Activated CD4-positive, alpha-beta T cell treated with anti-CD3 and anti-CD28 coated beads, Interleukin-2, amount 50 U/mL, for 1 hour (primary cell): ENCODE results near the gene ZNF639.

Experiments used
- DNase-seq: peaks from one replicate; pipeline ENCODE4 v3.0.0-alpha.2; 2020

Gene ZNF639

GRCh38 chr3:179318876-179319275 lies 4.0 kb upstream of the ZNF639 start:
- DNase-seq = no peak

- no peak for DNase-seq
These were observed 1.1 kb upstream of the ZNF639 start for GRCh38 chr3:179321668-179322285.

GRCh38 chr3:179323197-179324110 lies 623 bp downstream of the ZNF639 start:
- peak; percentile 53 for DNase-seq

GRCh38 chr3:179324270-179324754 lies 1.5 kb downstream of the ZNF639 start:
- no peak for DNase-seq

GRCh38 chr3:179330438-179330837 lies 7.6 kb downstream of the ZNF639 start:
- DNase-seq = no peak

GRCh38 chr3:179332240-179332639 lies 9.4 kb downstream of the ZNF639 start:
- no peak for DNase-seq

GRCh38 chr3:179333084-179333483 lies 10.3 kb downstream of the ZNF639 start:
- no peak for DNase-seq

GRCh38 chr3:179336345-179336929 lies 13.6 kb downstream of the ZNF639 start:
- DNase-seq = no peak

GRCh38 chr3:179347345-179348194 lies 24.7 kb downstream of the ZNF639 start, which contains the start of gene MFN1:
MFN1 (plus strand) TSS chr3:179347709; CDS start chr3:179348852, 1,143 bp downstream.
- DNase-seq = peak; percentile 86

GRCh38 chr3:179348325-179349013 lies 25.6 kb downstream of the ZNF639 start:
- DNase-seq = no peak

- DNase-seq = no peak
These were observed 33.2 kb downstream of the ZNF639 start for GRCh38 chr3:179355996-179356395.

- DNase-seq = no peak
These were observed 40.5 kb downstream of the ZNF639 start for GRCh38 chr3:179363332-179363731.

- DNase-seq = no peak
These were observed 46.8 kb downstream of the ZNF639 start for GRCh38 chr3:179369621-179370020.

GRCh38 chr3:179373938-179374337 lies 51.1 kb downstream of the ZNF639 start:
- no peak for DNase-seq

- no peak for DNase-seq
These were observed 52.5 kb downstream of the ZNF639 start for GRCh38 chr3:179375091-179375999.

GRCh38 chr3:179376474-179376873 lies 53.6 kb downstream of the ZNF639 start:
- no peak for DNase-seq
